ENCODE results near the gene ZNF652.

DNA sequence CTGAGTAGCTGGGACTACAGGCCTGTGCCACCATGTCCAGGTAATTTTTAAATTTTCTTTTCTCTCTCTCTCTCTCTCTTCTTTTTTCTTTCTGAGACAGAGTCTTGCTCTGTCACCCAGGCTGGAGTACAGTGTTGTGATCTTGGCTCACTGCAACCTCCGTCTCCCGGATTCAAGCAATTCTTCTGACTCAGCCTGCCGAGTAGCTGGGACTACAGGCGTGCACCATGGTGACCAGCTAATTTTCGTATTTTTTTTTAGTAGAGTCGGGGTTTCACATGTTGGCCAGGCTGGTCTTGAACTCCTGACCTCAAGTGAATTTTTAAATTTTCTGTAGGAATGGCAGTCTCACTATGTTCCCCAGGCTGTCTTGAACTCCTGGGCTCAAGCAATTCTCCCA lies 11.1 kb upstream of the ZNF652 start:
- TF ChIP-seq BHLHE40 (IDR thresholded peaks at IDR 0.05; ENCODE audit: borderline replicate concordance) = no peak
- no peak for TF ChIP-seq FOXM1 (IDR thresholded peaks at IDR 0.05; ENCODE audit: borderline replicate concordance)
- no peak for TF ChIP-seq CTBP1 (IDR thresholded peaks at IDR 0.05; ENCODE audit: borderline replicate concordance)
- no peak for TF ChIP-seq SP1 (IDR thresholded peaks at IDR 0.05)
